ENCODE data around the gene SLC16A13. TPM values are rescaled to one million over a fixed set of nuclear protein-coding genes. Genes with fewer than 3 reads are reported as not detected.

SLC16A13 gene
- total RNA-seq, 4 donors from 2014 or later = 0.22 to 1.8 (median 1.1) TPM

DNA sequence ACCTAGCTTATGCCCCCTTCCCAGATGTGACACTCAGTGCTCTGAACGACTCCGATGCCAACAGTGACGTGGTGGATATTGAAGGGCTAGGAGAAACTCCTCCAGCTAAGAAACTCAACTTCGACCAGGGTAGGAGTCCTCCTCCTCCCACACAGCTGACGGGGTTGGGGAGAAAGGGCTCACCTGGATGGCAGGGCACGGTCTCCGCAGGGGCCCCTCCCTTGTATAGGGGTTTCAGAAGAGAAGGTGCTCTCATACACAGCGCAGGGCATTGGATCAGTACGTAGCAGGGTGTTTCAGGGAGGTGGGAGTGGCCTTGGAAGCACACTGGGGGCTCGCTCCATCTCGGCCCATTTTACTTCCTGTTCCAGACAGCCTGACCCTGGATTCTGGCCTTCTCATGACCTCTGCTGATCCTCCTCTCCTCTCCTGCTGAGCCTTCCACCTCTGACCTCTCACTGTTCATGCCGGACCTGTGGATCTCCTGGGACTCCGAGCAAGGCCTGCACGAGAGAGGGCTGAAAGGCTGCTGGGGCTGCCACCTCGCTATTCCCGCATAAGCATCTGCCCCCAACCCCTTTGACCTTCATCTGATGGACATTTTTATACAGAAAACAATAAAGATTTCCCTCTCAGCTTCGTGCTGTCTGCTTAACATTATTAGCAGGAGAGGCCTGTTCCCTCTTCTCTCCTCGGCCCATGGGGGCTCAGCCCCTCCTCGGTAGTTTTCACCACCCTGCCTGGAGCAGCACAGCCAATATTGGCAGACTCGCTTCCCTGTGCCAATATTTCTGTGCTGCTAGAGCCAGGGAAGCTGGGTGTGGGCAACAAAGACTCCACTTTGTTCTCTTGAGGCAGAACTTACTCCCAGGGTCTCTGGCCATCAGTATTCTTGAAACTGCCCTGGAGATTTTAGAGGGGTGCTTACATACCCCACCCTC, 18.7 kb upstream of the SLC16A13 start:
- WGBS, 2 donors = 68 to 71% methylated on average over 20 of the region's 20 CpGs
- peak overlapping the region in 1 of 4 donors; percentile 59 for H3K4me3 ChIP-seq
- peak overlapping the region; percentile 60 to 98 (median 85) for H3K27ac ChIP-seq
- H3K9me3 ChIP-seq = no peaks in the 10 kb centered on the region
- peaks cover 0 to 16% (median 0%) of the 10 kb centered on the region in 3 donors for H3K36me3 ChIP-seq
- TF ChIP-seq EP300 (IDR thresholded peaks at IDR 0.05) (no peak), POLR2A (IDR thresholded peaks at IDR 0.05) (no peak)
- DNase-seq (ENCODE audit: low spot score in 2 of 2) = no peak
- peaks cover 0 to 1% of the 10 kb centered on the region in 2 donors for H3K27me3 ChIP-seq
- peaks cover 0 to 76% (median 36%) of the 10 kb centered on the region in 4 donors for H3K4me1 ChIP-seq

DNA sequence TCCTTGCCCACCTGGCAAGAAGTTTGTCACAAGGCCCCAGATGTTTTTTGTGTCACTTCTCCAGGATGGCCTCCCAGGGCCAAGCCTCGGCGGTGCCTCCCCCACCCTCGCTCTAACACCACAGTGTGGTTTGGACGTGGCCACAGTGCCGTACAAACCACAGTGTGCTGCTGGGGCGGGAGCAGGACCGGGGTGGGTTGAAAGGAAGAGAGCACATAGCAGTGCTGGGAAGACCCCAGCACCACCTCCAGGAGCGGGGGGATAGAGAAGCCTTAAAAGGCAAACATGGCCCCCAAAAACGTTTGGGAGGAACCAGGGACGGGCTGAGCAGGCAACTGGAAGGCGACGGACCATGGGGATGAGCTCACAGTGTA, 18.0 kb upstream of the SLC16A13 start:
- no peaks in the 10 kb centered on the region for H3K9me3 ChIP-seq
- H3K4me3 ChIP-seq = peak overlapping the region in 3 of 4 donors; percentile 24 to 59 (median 28)
- peaks cover 0 to 8% of the 10 kb centered on the region in 2 donors for H3K27me3 ChIP-seq
- peaks cover 0 to 83% (median 39%) of the 10 kb centered on the region in 4 donors for H3K4me1 ChIP-seq
- peaks cover 0 to 16% (median 0%) of the 10 kb centered on the region in 3 donors for H3K36me3 ChIP-seq
- TF ChIP-seq, protein P1, sequence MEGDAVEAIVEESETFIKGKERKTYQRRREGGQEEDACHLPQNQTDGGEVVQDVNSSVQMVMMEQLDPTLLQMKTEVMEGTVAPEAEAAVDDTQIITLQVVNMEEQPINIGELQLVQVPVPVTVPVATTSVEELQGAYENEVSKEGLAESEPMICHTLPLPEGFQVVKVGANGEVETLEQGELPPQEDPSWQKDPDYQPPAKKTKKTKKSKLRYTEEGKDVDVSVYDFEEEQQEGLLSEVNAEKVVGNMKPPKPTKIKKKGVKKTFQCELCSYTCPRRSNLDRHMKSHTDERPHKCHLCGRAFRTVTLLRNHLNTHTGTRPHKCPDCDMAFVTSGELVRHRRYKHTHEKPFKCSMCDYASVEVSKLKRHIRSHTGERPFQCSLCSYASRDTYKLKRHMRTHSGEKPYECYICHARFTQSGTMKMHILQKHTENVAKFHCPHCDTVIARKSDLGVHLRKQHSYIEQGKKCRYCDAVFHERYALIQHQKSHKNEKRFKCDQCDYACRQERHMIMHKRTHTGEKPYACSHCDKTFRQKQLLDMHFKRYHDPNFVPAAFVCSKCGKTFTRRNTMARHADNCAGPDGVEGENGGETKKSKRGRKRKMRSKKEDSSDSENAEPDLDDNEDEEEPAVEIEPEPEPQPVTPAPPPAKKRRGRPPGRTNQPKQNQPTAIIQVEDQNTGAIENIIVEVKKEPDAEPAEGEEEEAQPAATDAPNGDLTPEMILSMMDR (IDR thresholded peaks at IDR 0.05) = no peak
- TF ChIP-seq EP300 (IDR thresholded peaks at IDR 0.05) (no peak), POLR2A (IDR thresholded peaks at IDR 0.05) (no peak)
- DNase-seq (ENCODE audit: low spot score in 2 of 2) = no peak
- 63 to 64% methylated on average over 12 of the region's 12 CpGs for WGBS, 2 donors
- peak overlapping the region; percentile 60 to 98 (median 85) for H3K27ac ChIP-seq

DNA sequence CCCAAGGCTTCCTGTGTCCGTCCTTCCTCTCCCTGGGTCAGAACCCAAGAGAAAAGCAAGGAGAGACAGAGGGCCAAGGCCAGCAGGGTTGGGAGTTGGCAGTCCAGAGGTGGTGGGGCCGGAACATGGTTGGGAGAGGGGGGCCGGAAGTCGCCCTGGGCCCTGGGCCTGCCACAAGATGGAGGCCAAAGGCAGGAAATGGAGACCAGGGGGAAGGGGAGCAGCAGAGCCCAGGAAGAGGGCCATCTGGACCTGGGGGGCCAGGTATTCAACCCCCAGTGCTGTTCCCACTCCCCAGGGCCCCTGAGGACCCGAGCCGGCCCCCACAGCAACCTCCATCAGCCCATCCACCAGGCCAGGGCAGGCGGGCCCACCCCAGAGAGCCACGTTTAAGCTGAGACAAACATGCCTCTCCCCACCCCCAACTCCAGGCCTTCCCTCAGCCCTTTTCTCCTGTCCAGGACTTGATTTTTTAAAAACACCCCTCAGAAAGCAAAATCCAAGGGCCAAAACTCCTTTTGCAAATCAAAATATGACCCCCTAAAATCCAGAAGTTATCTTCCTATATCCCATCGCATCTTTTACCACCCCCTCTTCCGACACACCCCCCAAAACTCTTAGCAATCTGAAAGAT, 17.4 kb upstream of the SLC16A13 start:
- H3K9me3 ChIP-seq = no peaks in the 10 kb centered on the region
- H3K4me1 ChIP-seq = peaks cover 0 to 83% (median 36%) of the 10 kb centered on the region in 4 donors
- H3K4me3 ChIP-seq = peak overlapping the region; percentile 24 to 59 (median 36)
- peak overlapping the region; percentile 60 to 98 (median 85) for H3K27ac ChIP-seq
- peak; percentile 52 to 62 for DNase-seq (ENCODE audit: low spot score in 2 of 2)
- TF ChIP-seq, protein P1 (IDR thresholded peaks at IDR 0.05) = no peak
- TF ChIP-seq EP300 (IDR thresholded peaks at IDR 0.05) = peak in 1 of 2 donors; percentile 37
- peak in 1 of 2 donors; percentile 9 for TF ChIP-seq POLR2A (IDR thresholded peaks at IDR 0.05)
- peaks cover 0 to 14% of the 10 kb centered on the region in 2 donors for H3K27me3 ChIP-seq
- WGBS, 2 donors = 66 to 74% methylated on average over 10 of the region's 10 CpGs
- H3K36me3 ChIP-seq = peaks cover 0 to 16% (median 0%) of the 10 kb centered on the region in 3 donors

DNA sequence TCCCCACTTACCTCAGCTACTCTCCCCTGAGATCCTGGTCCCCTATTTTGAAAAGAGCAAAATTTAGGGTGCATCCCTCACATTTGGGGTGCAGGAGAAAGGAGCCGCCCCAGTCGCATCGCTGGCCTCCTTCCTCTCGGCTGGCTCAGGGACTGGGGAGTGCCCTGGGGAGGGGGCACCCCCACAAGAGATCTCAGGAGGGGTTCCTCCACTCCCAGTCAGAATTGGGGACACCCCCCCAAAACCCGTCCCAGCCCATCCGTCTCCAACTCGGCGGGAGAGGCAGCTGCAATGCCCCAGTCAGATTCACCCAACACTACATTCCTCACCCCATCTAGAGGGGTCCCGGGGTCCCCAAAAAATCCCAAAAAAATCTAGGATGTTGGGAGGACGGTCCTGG, 16.4 kb upstream of the SLC16A13 start:
- no peak for DNase-seq (ENCODE audit: low spot score in 2 of 2)
- Histone ChIP-seq H3K36me3 (peaks cover 0 to 16% (median 0%) of the 10 kb centered on the region in 3 donors), H3K4me1 (peaks cover 0 to 83% (median 30%) of the 10 kb centered on the region in 4 donors), H3K27ac (peak overlapping the region; percentile 50 to 98 (median 85)), H3K27me3 (peaks cover 0 to 17% of the 10 kb centered on the region in 2 donors), H3K9me3 (no peaks in the 10 kb centered on the region), H3K4me3 (peak overlapping the region; percentile 24 to 59 (median 36))
- WGBS, 2 donors = 36 to 50% methylated on average over 10 of the region's 10 CpGs
- TF ChIP-seq POLR2A (IDR thresholded peaks at IDR 0.05) = no peak
- TF ChIP-seq EP300 (IDR thresholded peaks at IDR 0.05) = no peak
- TF ChIP-seq, protein P1 (IDR thresholded peaks at IDR 0.05) = no peak

DNA sequence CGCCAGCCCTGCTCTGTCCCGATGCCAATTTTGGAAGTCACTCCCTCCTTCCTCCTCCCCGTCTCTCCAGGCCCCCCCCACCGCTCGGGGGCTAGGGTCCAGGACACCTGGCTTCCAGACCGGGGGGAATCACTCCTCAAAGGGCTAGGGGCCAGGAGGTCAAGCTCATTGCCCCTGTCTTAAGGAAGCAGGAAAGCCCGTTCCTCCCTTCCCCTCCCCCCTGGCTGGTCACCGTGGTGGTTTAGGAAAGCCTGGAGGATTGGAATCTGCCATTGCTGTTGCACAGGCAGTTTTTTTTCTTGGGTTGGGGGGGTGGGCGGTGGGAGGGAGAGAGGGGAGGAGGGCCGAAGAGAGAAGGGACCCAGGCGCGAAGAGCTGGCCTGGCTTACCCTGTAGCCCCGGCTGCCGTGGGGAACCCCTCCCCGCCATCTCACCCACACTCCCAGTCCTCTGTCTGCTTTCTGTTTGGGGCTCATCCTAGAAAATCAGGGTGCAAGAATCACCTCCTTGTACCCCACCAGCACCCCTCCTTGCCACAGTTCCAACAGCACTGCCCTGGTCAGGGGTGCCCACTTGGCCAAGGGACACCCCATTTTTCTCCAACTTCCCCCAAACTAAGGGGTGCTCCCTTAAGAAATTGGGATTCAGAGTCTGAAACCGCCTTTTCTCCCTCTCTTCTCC, 15.8 kb upstream of the SLC16A13 start:
- Histone ChIP-seq H3K9me3 (no peaks in the 10 kb centered on the region), H3K27me3 (peaks cover 0 to 17% of the 10 kb centered on the region in 2 donors), H3K4me3 (peak overlapping the region; percentile 24 to 59 (median 36)), H3K4me1 (peaks cover 0 to 83% (median 30%) of the 10 kb centered on the region in 4 donors), H3K27ac (peak overlapping the region; percentile 50 to 98 (median 85)), H3K36me3 (peaks cover 0 to 16% (median 0%) of the 10 kb centered on the region in 3 donors)
- 17 to 18% methylated on average over 14 to 15 of the region's 16 CpGs for WGBS, 2 donors
- TF ChIP-seq, protein P1 (IDR thresholded peaks at IDR 0.05) = no peak
- TF ChIP-seq POLR2A (IDR thresholded peaks at IDR 0.05) = no peak
- TF ChIP-seq EP300 (IDR thresholded peaks at IDR 0.05) = no peak
- no peak for DNase-seq (ENCODE audit: low spot score in 2 of 2)

Data from tibial nerve (tissue), 4 donors.